IPS-NIHi7 (cell line): Measurements from ENCODE around the gene SLC22A9.

Experiments used
- DNase-seq: peaks from one replicate; pipeline ENCODE4 v3.0.0; 2012; ENCODE audit warnings: mixed read lengths; ENCODE audit errors: extremely low spot score

SLC22A9 gene

GRCh38 chr11:63444160-63444559, 74.6 kb downstream of the SLC22A9 start:
- no peak for DNase-seq

GRCh38 chr11:63445118-63445517, 75.5 kb downstream of the SLC22A9 start:
- no peak for DNase-seq

- no peak for DNase-seq
These were observed 76.1 kb downstream of the SLC22A9 start for GRCh38 chr11:63445720-63446119.

DNA sequence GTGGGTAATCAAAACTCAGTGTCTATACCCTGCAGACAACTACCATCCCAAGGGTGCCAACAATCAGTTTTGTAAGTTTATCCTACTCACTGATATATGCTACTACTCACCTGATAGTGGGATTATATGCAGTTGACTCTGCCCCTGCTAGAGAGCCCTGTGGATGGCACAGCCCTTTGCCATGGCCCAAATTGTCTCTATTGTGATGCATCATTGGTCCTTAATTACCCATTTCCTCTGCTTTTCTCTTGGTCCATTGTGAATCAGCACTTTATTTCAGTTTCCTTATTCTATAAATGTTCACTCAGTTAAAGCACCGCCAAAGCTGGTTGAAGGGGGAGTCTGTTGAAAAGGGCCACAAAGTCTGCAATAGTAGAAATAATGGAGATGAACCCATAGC, 79.1 kb downstream of the SLC22A9 start:
- peak; percentile 49 for DNase-seq

DNA sequence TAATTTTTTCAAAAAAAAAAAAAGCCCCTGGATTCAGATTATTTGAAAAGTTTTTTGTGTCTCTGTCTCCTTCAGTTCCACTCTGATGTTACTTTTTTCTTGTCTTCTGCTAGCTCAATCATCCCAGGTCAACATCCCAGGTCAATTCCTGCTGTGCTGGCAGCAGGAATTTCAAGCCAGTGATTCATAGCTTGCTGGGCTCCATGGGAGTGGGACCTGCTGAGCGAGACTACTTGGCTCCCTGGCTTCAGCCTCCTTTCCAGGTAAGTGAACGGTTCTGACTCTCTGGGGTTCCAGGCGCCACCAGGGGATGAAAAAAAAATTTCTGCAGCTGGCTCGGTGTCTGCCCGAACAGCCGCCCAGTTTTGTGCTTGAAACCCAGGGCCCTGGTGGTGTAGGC, 90.0 kb downstream of the SLC22A9 start:
- DNase-seq, result peak; percentile 40
